SKM-1 treated with dmso at 0.1 percent for 144 hours (cell line): Measurements from ENCODE around the gene NRG3.

Experiments
- DNase-seq: peaks from one replicate; lab custom pipeline; 2025; ENCODE audit not compliant: unreplicated experiment; lab: John Stamatoyannopoulos, UW

NRG3 gene

GRCh38 chr10:82210331-82210730 lies 335.3 kb downstream of the NRG3 start:
- no peak for DNase-seq

GRCh38 chr10:82211346-82211745 lies 336.4 kb downstream of the NRG3 start:
- DNase-seq: no peak

GRCh38 chr10:82212753-82213152 lies 337.8 kb downstream of the NRG3 start:
- no peak for DNase-seq

- DNase-seq: no peak
Observed at GRCh38 chr10:82213784-82214183, 338.8 kb downstream of the NRG3 start.

- DNase-seq: no peak
Observed at GRCh38 chr10:82221056-82221455, 346.1 kb downstream of the NRG3 start.

GRCh38 chr10:82221601-82222149 lies 346.7 kb downstream of the NRG3 start:
- DNase-seq: no peak

GRCh38 chr10:82228701-82229100 lies 353.7 kb downstream of the NRG3 start:
- no peak for DNase-seq

GRCh38 chr10:82234173-82234572 lies 359.2 kb downstream of the NRG3 start:
- DNase-seq: no peak

GRCh38 chr10:82236084-82236731 lies 361.2 kb downstream of the NRG3 start:
- DNase-seq: no peak

- no peak for DNase-seq
Observed at GRCh38 chr10:82238291-82238690, 363.3 kb downstream of the NRG3 start.

GRCh38 chr10:82240408-82240807 lies 365.4 kb downstream of the NRG3 start:
- no peak for DNase-seq

- DNase-seq: no peak
Observed at GRCh38 chr10:82242778-82243177, 367.8 kb downstream of the NRG3 start.

- no peak for DNase-seq
Observed at GRCh38 chr10:82245157-82245556, 370.2 kb downstream of the NRG3 start.

GRCh38 chr10:82245906-82246560 lies 371.0 kb downstream of the NRG3 start:
- DNase-seq: no peak

GRCh38 chr10:82249141-82249540 lies 374.1 kb downstream of the NRG3 start:
- DNase-seq: no peak

GRCh38 chr10:82251222-82251906 lies 376.4 kb downstream of the NRG3 start:
- DNase-seq: no peak

GRCh38 chr10:82252081-82252480 lies 377.1 kb downstream of the NRG3 start:
- DNase-seq: no peak

GRCh38 chr10:82254237-82254636 lies 379.2 kb downstream of the NRG3 start:
- no peak for DNase-seq

- DNase-seq: no peak
Observed at GRCh38 chr10:82256275-82256674, 381.3 kb downstream of the NRG3 start.

- no peak for DNase-seq
Observed at GRCh38 chr10:82266438-82266837, 391.4 kb downstream of the NRG3 start.

GRCh38 chr10:82267014-82267413 lies 392.0 kb downstream of the NRG3 start:
- no peak for DNase-seq

GRCh38 chr10:82267465-82267864 lies 392.5 kb downstream of the NRG3 start:
- no peak for DNase-seq
